Neutrophil (primary cell): ENCODE results near the gene HSF2BP.

Experiments used
- H3K27ac ChIP-seq: fragments of 200-600 bp; sonication (generic); 2 replicates; pipeline ENCODE4 v1.5.1; 2016; ENCODE audit warnings: mild to moderate bottlenecking, moderate library complexity
- H3K27me3 ChIP-seq: fragments of 200-600 bp; sonication (generic); 2 replicates; pipeline ENCODE4 v1.6.0; 2016; ENCODE audit warnings: mild to moderate bottlenecking
- H3K36me3 ChIP-seq: fragments of 200-600 bp; sonication (generic); 2 replicates; pipeline ENCODE4 v1.5.1; 2017
- H3K4me1 ChIP-seq, 2 experiments: fragments of 200-600 bp in 1 of 2; sonication (generic) in 1 of 2; 1 replicate in 1 of 2; 2 replicates in 1 of 2; pipeline versions ENCODE4 v1.5.1 to v1.6.1; 2013 to 2016; ENCODE audit warnings: low read depth in 1 of 2, low read length in 1 of 2, mild to moderate bottlenecking in 1 of 2, moderate library complexity in 1 of 2; ENCODE audit not compliant: control insufficient read depth in 1 of 2, insufficient read depth in 1 of 2
- H3K4me3 ChIP-seq, 2 experiments: fragments of 200-600 bp in 1 of 2; sonication (generic) in 1 of 2; 1 replicate in 1 of 2; 2 replicates in 1 of 2; pipeline ENCODE4 v1.5.1; 2013 to 2016; ENCODE audit warnings: low read depth in 1 of 2, low read length in 1 of 2, mild to moderate bottlenecking in 1 of 2, moderate library complexity in 1 of 2
- H3K9me3 ChIP-seq: fragments of 200-600 bp; sonication (generic); 2 replicates; pipeline ENCODE4 v1.5.1; 2016
- CTCF ChIP-seq: fragments of 200-600 bp; sonication (generic); IDR thresholded peaks from 2 replicates; pipeline ENCODE4 v1.5.1; 2016; ENCODE audit warnings: antibody characterized with exemption

Gene HSF2BP

GRCh38 chr21:43613755-43614638 is 45.3 kb downstream of the HSF2BP start:
- Histone ChIP-seq H3K36me3 (no peaks in the 10 kb centered on the region), H3K27me3 (no peaks in the 10 kb centered on the region), H3K4me3 (no peak overlapping the region), H3K27ac (no peak overlapping the region), H3K9me3 (no peaks in the 10 kb centered on the region), H3K4me1 (no peaks in the 10 kb centered on the region)
- no peak for TF ChIP-seq CTCF

- H3K9me3 ChIP-seq, result no peaks in the 10 kb centered on the region
- TF ChIP-seq CTCF, result no peak
- no peak overlapping the region for H3K4me3 ChIP-seq
- no peak overlapping the region for H3K27ac ChIP-seq
- no peaks in the 10 kb centered on the region for H3K27me3 ChIP-seq
- no peaks in the 10 kb centered on the region for H3K36me3 ChIP-seq
- no peaks in the 10 kb centered on the region for H3K4me1 ChIP-seq
Observed at GRCh38 chr21:43611598-43612369, 47.5 kb downstream of the HSF2BP start.

GRCh38 chr21:43609501-43610340 is 49.6 kb downstream of the HSF2BP start:
- H3K27me3 ChIP-seq, result no peaks in the 10 kb centered on the region
- H3K4me3 ChIP-seq, result no peak overlapping the region
- no peaks in the 10 kb centered on the region for H3K9me3 ChIP-seq
- no peaks in the 10 kb centered on the region for H3K4me1 ChIP-seq
- TF ChIP-seq CTCF, result no peak
- H3K36me3 ChIP-seq, result no peaks in the 10 kb centered on the region
- no peak overlapping the region for H3K27ac ChIP-seq

GRCh38 chr21:43608664-43609063 is 50.6 kb downstream of the HSF2BP start:
- Histone ChIP-seq H3K27ac (no peak overlapping the region), H3K4me1 (no peaks in the 10 kb centered on the region), H3K27me3 (no peaks in the 10 kb centered on the region), H3K9me3 (no peaks in the 10 kb centered on the region), H3K36me3 (no peaks in the 10 kb centered on the region), H3K4me3 (no peak overlapping the region)
- no peak for TF ChIP-seq CTCF

- H3K27ac ChIP-seq, result no peak overlapping the region
Observed at GRCh38 chr21:43608225-43608624, 51.1 kb downstream of the HSF2BP start.

More at GRCh38 chr21:43608225-43608624, 51.1 kb downstream of the HSF2BP start:
- H3K9me3 ChIP-seq, result no peaks in the 10 kb centered on the region
- no peaks in the 10 kb centered on the region for H3K4me1 ChIP-seq
- no peaks in the 10 kb centered on the region for H3K36me3 ChIP-seq
- no peaks in the 10 kb centered on the region for H3K27me3 ChIP-seq
- TF ChIP-seq CTCF, result no peak
- no peak overlapping the region for H3K4me3 ChIP-seq
